SK-N-SH (cell line): ENCODE results near the gene ZSWIM7. TPM values are rescaled to one million over a fixed set of nuclear protein-coding genes. Genes with fewer than 3 reads are reported as not detected.

Source experiments
- CTCF ChIA-PET: fragments of 300-600, 350-600 bp; formaldehyde crosslinking; extraction: SDS; loops from one replicate; lab custom pipeline; 2021; lab: Yijun Ruan, JAX
- POLR2A ChIA-PET: fragments of 350-600 bp; sonication (Branson Sonifier 250); formaldehyde crosslinking; extraction: SDS; loops from one replicate; lab custom pipeline; 2020; ENCODE audit warnings: antibody characterized with exemption, inconsistent platforms; lab: Yijun Ruan, JAX
- DNase-seq: peaks from one replicate; pipeline ENCODE4 v3.0.0; 2012
- H2AFZ ChIP-seq: fragments of 200-600 bp; sonication (generic); 2 replicates; pipeline ENCODE4 v1.8.1; 2016; ENCODE audit warnings: antibody characterized with exemption, mild to moderate bottlenecking, low read depth
- H3F3A ChIP-seq: fragments of 200-600 bp; sonication (generic); replicated peaks from 2 replicates; pipeline ENCODE3; 2016; ENCODE audit warnings: antibody characterized with exemption, mild to moderate bottlenecking; ENCODE audit not compliant: insufficient read depth
- H3K27ac ChIP-seq, 2 experiments: fragments of 200-500 bp in 1 of 2; fragments of 200-600 bp in 1 of 2; sonication (Bioruptor generic) in 1 of 2; sonication (generic), shearing (Covaris generic) in 1 of 2; 2 replicates each; pipeline versions ENCODE4 v1.5.1 to v1.6.1; 2014 to 2016; ENCODE audit warnings: low read depth in 2 of 2, inconsistent platforms in 1 of 2, low read length in 1 of 2, mild to moderate bottlenecking in 1 of 2, mixed read lengths in 1 of 2
- H3K27me3 ChIP-seq: fragments of 200-600 bp; sonication (generic), shearing (Covaris generic); 2 replicates; pipeline ENCODE4 v1.6.1; 2016; ENCODE audit warnings: mixed run types; ENCODE audit not compliant: insufficient read depth
- H3K36me3 ChIP-seq, 2 experiments: fragments of 200-500 bp in 1 of 2; fragments of 200-600 bp in 1 of 2; sonication (Bioruptor generic) in 1 of 2; sonication (generic) in 1 of 2; replicated peaks in 1 of 2; 2 replicates each; pipeline versions ENCODE3 to v1.5.1; 2014 to 2016; ENCODE audit warnings: low read length in 1 of 2, mild to moderate bottlenecking in 1 of 2; ENCODE audit not compliant: insufficient read depth in 2 of 2, control insufficient read depth in 1 of 2
- H3K4me1 ChIP-seq, 2 experiments: fragments of 200-500 bp in 1 of 2; fragments of 200-600 bp in 1 of 2; sonication (Bioruptor generic) in 1 of 2; sonication (generic), shearing (Covaris generic) in 1 of 2; 2 replicates each; pipeline versions ENCODE4 v1.5.1 to v1.6.1; 2014 to 2016; ENCODE audit warnings: low read depth in 1 of 2, low read length in 1 of 2, mixed run types in 1 of 2; ENCODE audit not compliant: insufficient read depth in 2 of 2, control insufficient read depth in 1 of 2
- H3K4me2 ChIP-seq: fragments of 200-600 bp; sonication (generic), shearing (Covaris generic); 2 replicates; pipeline ENCODE4 v1.6.1; 2017; ENCODE audit warnings: mixed run types
- H3K4me3 ChIP-seq, 2 experiments: fragments of 200-500 bp in 1 of 2; fragments of 200-600 bp in 1 of 2; sonication (Bioruptor generic) in 1 of 2; sonication (generic), shearing (Covaris generic) in 1 of 2; 2 replicates each; pipeline versions ENCODE4 v1.5.1 to v1.8.1; 2014 to 2016; ENCODE audit warnings: low read depth in 2 of 2, inconsistent platforms in 1 of 2, low read length in 1 of 2, mild to moderate bottlenecking in 1 of 2, mixed read lengths in 1 of 2, moderate library complexity in 1 of 2
- H3K79me2 ChIP-seq: fragments of 200-600 bp; sonication (generic); 2 replicates; pipeline ENCODE4 v1.8.1; 2017; ENCODE audit warnings: mild to moderate bottlenecking; ENCODE audit not compliant: insufficient read depth
- H3K9ac ChIP-seq: fragments of 200-600 bp; sonication (generic); 2 replicates; pipeline ENCODE4 v1.6.1; 2017; ENCODE audit warnings: mixed run types
- H3K9me2 ChIP-seq: fragments of 200-600 bp; sonication (generic); 2 replicates; pipeline ENCODE4 v1.6.1; 2017; ENCODE audit warnings: mixed run types
- H3K9me3 ChIP-seq: fragments of 200-600 bp; sonication (generic); 2 replicates; pipeline ENCODE4 v1.6.1; 2017; ENCODE audit warnings: mixed run types, mild to moderate bottlenecking, moderate library complexity
- H4K20me1 ChIP-seq: fragments of 200-600 bp; sonication (generic); 2 replicates; pipeline ENCODE4 v1.6.1; 2017; ENCODE audit warnings: mild to moderate bottlenecking, mixed run types; ENCODE audit not compliant: insufficient read depth
- EZH2phosphoT487 ChIP-seq: fragments of 200-600 bp; sonication (generic); IDR thresholded peaks from 2 replicates; pipeline ENCODE4 v1.6.1; 2017; ENCODE audit warnings: low read depth, mixed run types, mild to moderate bottlenecking, antibody characterized with exemption, moderate library complexity, borderline replicate concordance
- FOXJ3 ChIP-seq: sonication (generic); formaldehyde crosslinking; IDR thresholded peaks from 2 replicates; pipeline ENCODE4 v1.5.1; 2020; ENCODE audit warnings: mild to moderate bottlenecking, missing genetic modification reagents
- GABPA ChIP-seq: IDR thresholded peaks from 2 replicates; pipeline ENCODE4 v1.4.0; 2012; ENCODE audit warnings: low read depth, mild to moderate bottlenecking
- GATA2 ChIP-seq: sonication (generic); formaldehyde crosslinking; IDR thresholded peaks from 2 replicates; pipeline ENCODE4 v1.5.0; 2020; ENCODE audit warnings: mild to moderate bottlenecking, missing genetic modification reagents
- MXI1 ChIP-seq: IDR thresholded peaks from 2 replicates; pipeline ENCODE4 v1.6.1; 2012; ENCODE audit warnings: mild to moderate bottlenecking, low read depth, low read length, improper control_type of control experiment
- NRF1 ChIP-seq: IDR thresholded peaks from 2 replicates; pipeline ENCODE4 v1.6.1; 2012; ENCODE audit warnings: low read depth, mild to moderate bottlenecking, low read length
- RAD21 ChIP-seq: IDR thresholded peaks from 2 replicates; pipeline ENCODE4 v1.6.1; 2012; ENCODE audit warnings: mild to moderate bottlenecking, low read length
- RCOR1 ChIP-seq: fragments of 150-350 bp; IDR thresholded peaks from 2 replicates; pipeline ENCODE4 v1.6.1; 2017; ENCODE audit warnings: antibody characterized with exemption, low read length
- SIN3A ChIP-seq: IDR thresholded peaks from 2 replicates; pipeline ENCODE4 v1.6.1; 2012; ENCODE audit warnings: low read depth, mild to moderate bottlenecking, low read length, moderate library complexity, borderline replicate concordance
- SMC3 ChIP-seq: IDR thresholded peaks from 2 replicates; pipeline ENCODE4 v1.6.1; 2012; ENCODE audit warnings: low read depth, low read length, improper control_type of control experiment
- TEAD4 ChIP-seq: IDR thresholded peaks from 2 replicates; pipeline ENCODE4 v1.4.0; 2012; ENCODE audit warnings: mild to moderate bottlenecking, borderline replicate concordance; ENCODE audit not compliant: insufficient read depth
- YY1 ChIP-seq: IDR thresholded peaks from 2 replicates; pipeline ENCODE4 v1.4.0; 2012; ENCODE audit warnings: low read depth, mild to moderate bottlenecking
- WGBS: methylation state at CpG from one replicate; pipeline ENCODE4 v1.1.6; 2017; ENCODE audit warnings: low lambda C conversion rate; 5-methylcytosine and 5-hydroxymethylcytosine counted together
- polyA plus RNA-seq, 3 experiments: library from polyadenylated mRNA; depleted of rRNA; stranded (reverse); fragments of >200 nt; gene quantifications; 2 replicates each; pipeline ENCODE4 v1.2.3, GENCODE V29; 2012
- TF ChIP-seq, protein P1 (sequence below): IDR thresholded peaks from 2 replicates; pipeline ENCODE4 v1.4.0; 2012; ENCODE audit warnings: low read depth, borderline replicate concordance
- TF ChIP-seq, protein P2 (sequence below): fragments of 150-350 bp; IDR thresholded peaks from 2 replicates; pipeline ENCODE4 v1.6.1; 2016; ENCODE audit warnings: mild to moderate bottlenecking, low read depth, low read length
- TF ChIP-seq, protein P3 (sequence below): IDR thresholded peaks from 2 replicates; pipeline ENCODE4 v1.4.0; 2012; ENCODE audit warnings: low read depth, borderline replicate concordance

The ZSWIM7 gene
- polyA plus RNA-seq, 1 of the 3 experiments (the other 2 are of a cell fraction), result 63.3 TPM

DNA sequence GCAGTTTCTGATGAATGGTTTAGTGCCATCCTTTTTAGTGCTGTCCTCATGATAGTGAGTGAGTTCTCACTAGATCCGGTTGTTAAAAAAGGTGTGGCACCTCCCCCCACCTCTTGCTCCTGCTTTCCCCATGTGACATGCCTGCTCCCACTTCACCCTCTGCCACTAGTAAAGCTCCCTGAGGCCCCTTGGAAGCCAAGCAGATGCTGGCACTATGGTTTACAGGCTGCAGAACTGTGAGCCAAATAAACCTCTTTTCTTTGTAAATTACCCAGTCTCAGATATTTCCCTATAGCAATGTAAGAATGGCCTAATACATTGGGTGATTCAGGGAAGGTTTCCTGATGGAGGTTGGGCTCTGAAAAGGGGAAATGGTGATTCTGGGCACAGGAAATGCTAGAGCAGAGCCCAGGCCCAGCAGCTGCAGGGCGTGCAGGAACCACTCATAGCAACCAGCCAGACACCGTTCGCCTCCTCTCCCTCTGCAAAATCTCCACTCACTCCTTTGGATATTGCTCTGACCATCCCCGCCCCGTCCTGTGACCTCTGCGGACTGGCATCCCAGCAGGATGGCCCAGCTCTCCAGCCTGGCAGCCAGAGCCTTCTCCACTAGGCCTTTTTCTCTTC lies 57.2 kb downstream of the ZSWIM7 start:
- Histone ChIP-seq H3K9ac (no peak overlapping the region), H2AFZ (no peak overlapping the region), H3K36me3 (no peaks in the 10 kb centered on the region), H3K4me3 (no peak overlapping the region), H3K9me3 (no peaks in the 10 kb centered on the region), H3K4me2 (no peak overlapping the region), H3K9me2 (no peaks in the 10 kb centered on the region), H3K27me3 (no peaks in the 10 kb centered on the region), H4K20me1 (no peaks in the 10 kb centered on the region), H3K79me2 (no peaks in the 10 kb centered on the region), H3K27ac (no peak overlapping the region), H3K4me1 (peaks cover 0 to 7% of the 10 kb centered on the region in 2 experiments; a peak in 1 of 4 replicates), H3F3A (no peaks in the 10 kb centered on the region)
- POLR2A ChIA-PET, result interaction anchor here (1.1 kb wide), 1 partner anchor 57 kb away, joined by 3 read pairs; the partner anchor contains the start of genes TTC19 and ZSWIM7
- CTCF ChIA-PET, result no interaction called here
- DNase-seq, result no peak
- 92% methylated on average over 7 of the region's 7 CpGs for WGBS
- no peak for TF ChIP-seq NRF1
- no peak for TF ChIP-seq RCOR1
- TF ChIP-seq MXI1, result no peak
- TF ChIP-seq, protein P1, sequence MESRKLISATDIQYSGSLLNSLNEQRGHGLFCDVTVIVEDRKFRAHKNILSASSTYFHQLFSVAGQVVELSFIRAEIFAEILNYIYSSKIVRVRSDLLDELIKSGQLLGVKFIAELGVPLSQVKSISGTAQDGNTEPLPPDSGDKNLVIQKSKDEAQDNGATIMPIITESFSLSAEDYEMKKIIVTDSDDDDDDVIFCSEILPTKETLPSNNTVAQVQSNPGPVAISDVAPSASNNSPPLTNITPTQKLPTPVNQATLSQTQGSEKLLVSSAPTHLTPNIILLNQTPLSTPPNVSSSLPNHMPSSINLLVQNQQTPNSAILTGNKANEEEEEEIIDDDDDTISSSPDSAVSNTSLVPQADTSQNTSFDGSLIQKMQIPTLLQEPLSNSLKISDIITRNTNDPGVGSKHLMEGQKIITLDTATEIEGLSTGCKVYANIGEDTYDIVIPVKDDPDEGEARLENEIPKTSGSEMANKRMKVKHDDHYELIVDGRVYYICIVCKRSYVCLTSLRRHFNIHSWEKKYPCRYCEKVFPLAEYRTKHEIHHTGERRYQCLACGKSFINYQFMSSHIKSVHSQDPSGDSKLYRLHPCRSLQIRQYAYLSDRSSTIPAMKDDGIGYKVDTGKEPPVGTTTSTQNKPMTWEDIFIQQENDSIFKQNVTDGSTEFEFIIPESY, result no peak
- TF ChIP-seq, protein P2, sequence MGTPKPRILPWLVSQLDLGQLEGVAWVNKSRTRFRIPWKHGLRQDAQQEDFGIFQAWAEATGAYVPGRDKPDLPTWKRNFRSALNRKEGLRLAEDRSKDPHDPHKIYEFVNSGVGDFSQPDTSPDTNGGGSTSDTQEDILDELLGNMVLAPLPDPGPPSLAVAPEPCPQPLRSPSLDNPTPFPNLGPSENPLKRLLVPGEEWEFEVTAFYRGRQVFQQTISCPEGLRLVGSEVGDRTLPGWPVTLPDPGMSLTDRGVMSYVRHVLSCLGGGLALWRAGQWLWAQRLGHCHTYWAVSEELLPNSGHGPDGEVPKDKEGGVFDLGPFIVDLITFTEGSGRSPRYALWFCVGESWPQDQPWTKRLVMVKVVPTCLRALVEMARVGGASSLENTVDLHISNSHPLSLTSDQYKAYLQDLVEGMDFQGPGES, result no peak
- no peak for TF ChIP-seq EZH2phosphoT487
- no peak for TF ChIP-seq RAD21
- TF ChIP-seq GATA2, result no peak
- TF ChIP-seq GABPA, result no peak
- TF ChIP-seq SIN3A, result no peak
- no peak for TF ChIP-seq YY1
- TF ChIP-seq TEAD4, result no peak
- no peak for TF ChIP-seq FOXJ3 (CRISPR knock-in tag)
- TF ChIP-seq, protein P3, sequence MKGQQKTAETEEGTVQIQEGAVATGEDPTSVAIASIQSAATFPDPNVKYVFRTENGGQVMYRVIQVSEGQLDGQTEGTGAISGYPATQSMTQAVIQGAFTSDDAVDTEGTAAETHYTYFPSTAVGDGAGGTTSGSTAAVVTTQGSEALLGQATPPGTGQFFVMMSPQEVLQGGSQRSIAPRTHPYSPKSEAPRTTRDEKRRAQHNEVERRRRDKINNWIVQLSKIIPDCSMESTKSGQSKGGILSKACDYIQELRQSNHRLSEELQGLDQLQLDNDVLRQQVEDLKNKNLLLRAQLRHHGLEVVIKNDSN, result no peak
- TF ChIP-seq SMC3, result no peak
